GM13976 (cell line): ENCODE results near the gene KLHL18.

Source experiments
- DNase-seq: peaks from one replicate; pipeline ENCODE4 v3.0.0; 2012; ENCODE audit warnings: low spot score
- CTCF ChIP-seq: IDR thresholded peaks from 2 replicates; pipeline ENCODE4 v1.5.1; 2012; ENCODE audit warnings: borderline replicate concordance, mild to moderate bottlenecking; ENCODE audit not compliant: insufficient read depth; ENCODE audit errors: extremely low read depth, missing control alignments, control extremely low read depth
- in situ Hi-C: fragments of 300-500 bp; cut with MboI; formaldehyde crosslinking; loops from one replicate; pipeline ENCODE4 v1.12.0; 2022; ENCODE audit warnings: low sequenced_read_pairs, mixed read lengths, inconsistent platforms; ENCODE audit not compliant: unreplicated experiment

Gene KLHL18

GRCh38 chr3:47333907-47334306, 51.2 kb downstream of the KLHL18 start:
- no peak for TF ChIP-seq CTCF
- DNase-seq = no peak
- in situ Hi-C loops = no loop called here

GRCh38 chr3:47337656-47338055, 54.9 kb downstream of the KLHL18 start:
- in situ Hi-C loops = no loop called here
- no peak for TF ChIP-seq CTCF
- no peak for DNase-seq

GRCh38 chr3:47339951-47340350, 57.2 kb downstream of the KLHL18 start:
- in situ Hi-C loops = no loop called here
- no peak for TF ChIP-seq CTCF

DNA sequence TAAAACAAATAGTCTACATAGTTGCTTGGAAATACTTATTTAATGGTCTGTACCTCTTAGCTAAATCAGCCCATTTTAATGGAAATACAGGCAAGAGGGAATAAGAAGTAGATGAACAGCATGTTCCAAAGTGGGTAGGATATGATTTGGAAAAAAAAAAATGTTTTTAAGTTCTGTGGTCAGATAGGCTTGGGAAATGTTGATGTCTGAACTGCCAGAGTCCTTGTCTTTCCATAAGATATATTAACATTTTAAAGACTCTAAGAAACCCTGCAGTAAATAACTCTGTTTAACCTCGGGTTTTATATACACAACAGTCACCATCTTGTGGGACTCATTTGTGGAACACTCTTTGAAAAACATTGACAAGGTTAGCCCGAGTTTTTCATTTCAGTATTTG, 58.1 kb downstream of the KLHL18 start:
- TF ChIP-seq CTCF = no peak
- in situ Hi-C loops = no loop called here
- DNase-seq = no peak

More at GRCh38 chr3:47339951-47340350, 57.2 kb downstream of the KLHL18 start:
- no peak for DNase-seq

DNA sequence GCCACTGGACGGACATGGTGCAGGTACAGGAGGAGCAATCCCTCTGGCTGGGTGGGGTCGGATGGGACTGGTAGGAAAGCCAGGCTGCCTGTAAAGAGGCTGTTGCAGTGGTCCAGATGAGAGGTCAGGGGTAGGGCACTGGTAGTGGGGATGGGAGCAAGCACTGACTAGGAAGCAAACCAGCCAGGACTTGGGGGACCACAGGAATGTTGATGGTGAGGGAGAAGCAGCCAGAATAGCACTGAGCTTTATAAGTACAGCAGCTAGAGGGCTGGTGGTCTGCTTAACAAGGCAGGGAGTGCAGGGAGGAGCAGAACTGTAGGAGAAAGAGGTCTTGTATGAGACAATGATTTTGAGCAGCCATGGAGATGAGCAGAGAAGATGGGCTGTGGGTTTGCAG, 59.4 kb downstream of the KLHL18 start:
- in situ Hi-C loops = no loop called here
- TF ChIP-seq CTCF = no peak
- no peak for DNase-seq

- no peak for DNase-seq
- in situ Hi-C loops = no loop called here
- TF ChIP-seq CTCF = no peak
These were observed 60.1 kb downstream of the KLHL18 start for GRCh38 chr3:47342812-47343211.

DNA sequence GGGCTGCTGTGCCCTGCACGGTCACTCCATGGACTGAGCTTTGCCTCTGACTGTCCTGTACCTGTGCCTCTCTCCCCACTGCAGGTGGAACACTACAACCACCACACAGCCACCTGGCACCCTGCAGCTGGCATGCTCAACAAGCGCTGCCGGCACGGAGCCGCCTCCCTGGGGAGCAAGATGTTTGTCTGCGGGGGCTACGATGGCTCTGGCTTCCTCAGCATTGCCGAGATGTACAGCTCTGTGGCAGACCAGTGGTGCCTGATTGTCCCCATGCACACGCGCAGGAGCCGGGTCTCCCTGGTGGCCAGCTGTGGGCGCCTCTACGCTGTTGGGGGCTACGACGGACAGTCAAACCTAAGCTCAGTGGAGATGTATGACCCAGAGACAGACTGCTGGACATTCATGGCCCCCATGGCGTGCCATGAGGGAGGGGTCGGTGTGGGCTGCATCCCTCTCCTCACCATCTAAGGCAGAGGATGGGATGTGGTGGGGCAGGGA, 60.8 kb downstream of the KLHL18 start:
- in situ Hi-C loops = no loop called here
- TF ChIP-seq CTCF = no peak

More for the DNA sequence above, 60.8 kb downstream of the KLHL18 start:
- DNase-seq = no peak
